Endometrium (tissue), 2 donors: ENCODE results near the gene REPS2.

ENCODE experiments used
- FAIRE-seq: peaks from 2 replicates; lab custom pipeline; 2012; peaks lifted over from hg19 to GRCh38; lab: Jason Lieb, UNC
- donor health status: control.
- donor health status: control.

REPS2 gene

GRCh38 chrX:17005712-17006368, 59.4 kb downstream of the REPS2 start:
- FAIRE-seq: no peak

GRCh38 chrX:17007134-17007768, 60.8 kb downstream of the REPS2 start:
- no peak for FAIRE-seq

- no peak for FAIRE-seq
These were observed 63.6 kb downstream of the REPS2 start for GRCh38 chrX:17009856-17010625.

GRCh38 chrX:17012465-17012864, 66.0 kb downstream of the REPS2 start:
- no peak for FAIRE-seq

- FAIRE-seq: no peak
These were observed 67.8 kb downstream of the REPS2 start for GRCh38 chrX:17014216-17014615.

- FAIRE-seq: no peak
These were observed 70.7 kb downstream of the REPS2 start for GRCh38 chrX:17017134-17017533.

- FAIRE-seq: no peak
These were observed 73.9 kb downstream of the REPS2 start for GRCh38 chrX:17020356-17020755.

- no peak for FAIRE-seq
These were observed 74.7 kb downstream of the REPS2 start for GRCh38 chrX:17020851-17021821.

- FAIRE-seq: peak; percentile 15
These were observed 75.6 kb downstream of the REPS2 start for GRCh38 chrX:17021851-17022604.

GRCh38 chrX:17023661-17024060, 77.2 kb downstream of the REPS2 start:
- FAIRE-seq: no peak

GRCh38 chrX:17024886-17025285, 78.4 kb downstream of the REPS2 start:
- no peak for FAIRE-seq

GRCh38 chrX:17025621-17026302, 79.3 kb downstream of the REPS2 start:
- FAIRE-seq: no peak

GRCh38 chrX:17027931-17028330, 81.5 kb downstream of the REPS2 start:
- FAIRE-seq: no peak

- FAIRE-seq: no peak
These were observed 81.9 kb downstream of the REPS2 start for GRCh38 chrX:17028356-17028755.

GRCh38 chrX:17030092-17030491, 83.6 kb downstream of the REPS2 start:
- no peak for FAIRE-seq

GRCh38 chrX:17030580-17031270, 84.3 kb downstream of the REPS2 start:
- FAIRE-seq: no peak

- FAIRE-seq: no peak
These were observed 85.4 kb downstream of the REPS2 start for GRCh38 chrX:17031827-17032226.

- FAIRE-seq: no peak
These were observed 85.9 kb downstream of the REPS2 start for GRCh38 chrX:17032351-17032750.

GRCh38 chrX:17033225-17033624, 86.8 kb downstream of the REPS2 start:
- no peak for FAIRE-seq

GRCh38 chrX:17035111-17035510, 88.7 kb downstream of the REPS2 start:
- no peak for FAIRE-seq
